BLaER1 treated with 17β-estradiol and CSF1 and Interleukin-3, amounts not matched to agents 10 nM and 100 nM (cell line): ENCODE data around the gene LORICRIN.
A peak's percentile ranks its signal among the peaks of the same experiment; 100 is the strongest.
"Not testable (repeated sequence)": the region's sequence is repeated elsewhere in the genome, so short reads cannot be mapped to it uniquely, and the experiment has no call there.

ENCODE experiments used
- H3K27ac ChIP-seq, 11 experiments: shearing (Covaris generic); formaldehyde crosslinking; 2 replicates each; pipeline ENCODE4 v1.8.1; 2022
- H3K27me3 ChIP-seq, 11 experiments: shearing (Covaris generic); formaldehyde crosslinking; 2 replicates each; pipeline ENCODE4 v1.8.1; 2022
- H3K36me3 ChIP-seq, 11 experiments: shearing (Covaris generic); formaldehyde crosslinking; 2 replicates each; pipeline ENCODE4 v1.8.1; 2022
- H3K4me1 ChIP-seq, 10 experiments: shearing (Covaris generic); formaldehyde crosslinking; 2 replicates each; pipeline ENCODE4 v1.8.1; 2022
- H3K4me2 ChIP-seq, 11 experiments: shearing (Covaris generic); formaldehyde crosslinking; 2 replicates each; pipeline ENCODE4 v1.8.1; 2022
- H3K4me3 ChIP-seq, 10 experiments: shearing (Covaris generic); formaldehyde crosslinking; 2 replicates each; pipeline ENCODE4 v1.8.1; 2022
- H3K9ac ChIP-seq, 11 experiments: shearing (Covaris generic); formaldehyde crosslinking; 2 replicates each; pipeline ENCODE4 v1.8.1; 2022
- H3K9me3 ChIP-seq, 11 experiments: shearing (Covaris generic); formaldehyde crosslinking; replicated peaks in 1 of 11; 2 replicates each; pipeline ENCODE4 v1.8.1; 2022
- H4K20me1 ChIP-seq, 11 experiments: shearing (Covaris generic); formaldehyde crosslinking; 2 replicates each; pipeline ENCODE4 v1.8.1; 2022
- Cebpa-rat ChIP-seq, 11 experiments: shearing (Covaris generic); IDR thresholded peaks; 2 replicates each; pipeline ENCODE4 v1.8.1; 2022

Gene LORICRIN

DNA sequence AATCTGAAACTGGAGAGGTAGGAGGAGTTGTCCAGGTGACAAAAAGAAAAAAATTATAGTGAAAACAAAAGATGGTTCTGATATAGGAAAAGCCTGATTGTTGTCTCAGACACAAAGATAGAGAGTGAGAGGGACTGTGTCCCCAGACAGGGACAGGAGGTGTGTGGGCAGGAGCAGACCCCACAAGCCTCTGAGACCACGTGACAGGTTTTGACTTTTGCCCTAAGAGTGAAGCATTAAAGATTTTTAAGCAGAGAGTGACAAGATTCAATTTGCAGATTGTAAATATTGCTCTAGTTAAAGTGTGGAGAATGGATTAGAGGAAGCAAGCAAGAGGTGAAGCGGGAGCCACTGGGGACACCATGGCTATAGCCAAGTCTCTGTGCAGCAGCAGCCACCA is 31.7 kb upstream of the LORICRIN start:
- Histone ChIP-seq H4K20me1 (no peaks in the 10 kb centered on the region), H3K4me2 (no peak overlapping the region), H3K27me3 (no peaks in the 10 kb centered on the region), H3K4me3 (no peak overlapping the region), H3K4me1 (peaks cover 0 to 22% (median 5%) of the 10 kb centered on the region in 10 experiments; a peak in 13 of 20 replicates), H3K27ac (no peak overlapping the region), H3K9me3 (no peaks in the 10 kb centered on the region), H3K9ac (no peak overlapping the region), H3K36me3 (no peaks in the 10 kb centered on the region)
- TF ChIP-seq Cebpa-rat (IDR thresholded peaks at IDR 0.05), result no peak

DNA sequence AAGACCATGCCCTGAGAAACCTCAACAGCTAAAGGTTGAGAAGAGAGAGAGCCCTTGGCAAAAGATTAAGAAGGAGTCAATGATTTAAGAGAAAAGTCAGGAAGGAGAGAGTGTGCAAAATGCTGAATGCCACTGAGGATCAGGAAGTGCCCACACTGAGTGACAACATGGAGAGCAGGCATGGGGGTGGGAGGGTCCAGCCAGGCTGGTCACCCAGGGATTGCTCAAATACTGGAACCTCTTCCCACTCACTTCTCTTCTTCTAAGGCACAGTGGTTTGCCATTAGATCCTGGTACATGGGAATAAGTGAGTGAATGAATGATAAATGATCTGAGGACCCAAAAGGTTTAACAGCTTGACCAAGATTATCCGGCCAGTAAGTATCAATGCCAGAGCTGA is 31.0 kb upstream of the LORICRIN start:
- Histone ChIP-seq H3K4me2 (no peak overlapping the region), H3K4me1 (peaks cover 0 to 29% (median 4%) of the 10 kb centered on the region in 10 experiments; a peak in 10 of 20 replicates), H3K36me3 (no peaks in the 10 kb centered on the region), H3K27me3 (no peaks in the 10 kb centered on the region), H3K9me3 (no peaks in the 10 kb centered on the region), H4K20me1 (no peaks in the 10 kb centered on the region), H3K9ac (no peak overlapping the region), H3K4me3 (no peak overlapping the region), H3K27ac (no peak overlapping the region)
- TF ChIP-seq Cebpa-rat (IDR thresholded peaks at IDR 0.05), result no peak

DNA sequence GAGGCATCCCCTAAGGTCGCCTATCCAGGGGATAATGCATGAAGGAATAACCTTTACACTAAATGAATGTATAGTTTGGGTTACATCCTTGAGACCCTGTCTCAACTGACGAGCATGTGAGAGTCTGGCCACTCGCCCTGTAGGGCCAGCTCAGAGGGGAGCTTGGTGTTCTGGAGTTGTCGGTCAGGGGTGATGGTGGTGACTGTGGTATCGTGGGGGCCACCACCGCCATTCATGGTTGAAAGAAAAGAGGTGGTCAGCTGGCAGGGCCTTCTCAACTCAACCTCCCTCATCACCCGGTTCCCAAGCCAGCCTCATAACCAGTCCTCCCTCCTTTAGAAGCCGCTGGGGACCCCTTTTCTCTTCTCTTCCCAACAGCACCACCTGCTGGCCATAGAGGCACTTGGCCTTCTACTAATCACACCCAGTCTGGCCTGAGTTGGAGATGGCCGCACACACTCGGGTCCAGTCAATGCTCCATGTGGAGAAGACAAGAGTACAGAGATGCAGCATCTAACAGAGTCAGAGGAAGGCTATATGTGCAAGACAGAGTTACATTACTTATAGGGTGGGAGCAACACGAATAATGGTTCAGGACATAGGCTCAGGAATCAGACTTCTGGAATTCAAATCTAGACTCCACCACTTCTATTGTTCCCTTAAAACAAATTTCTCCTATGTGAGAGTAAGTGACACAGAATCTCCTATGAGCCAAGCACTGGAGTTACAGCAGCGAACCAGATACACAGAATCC is 30.2 kb upstream of the LORICRIN start:
- not testable (repeated sequence) for H3K9ac ChIP-seq, H3K27me3 ChIP-seq, H4K20me1 ChIP-seq, H3K27ac ChIP-seq, H3K36me3 ChIP-seq, H3K4me3 ChIP-seq, H3K4me2 ChIP-seq, H3K9me3 ChIP-seq
- H3K4me1 ChIP-seq, result peaks cover 0 to 34% (median 4%) of the 10 kb centered on the region in 10 experiments; a peak in 10 of 20 replicates

DNA sequence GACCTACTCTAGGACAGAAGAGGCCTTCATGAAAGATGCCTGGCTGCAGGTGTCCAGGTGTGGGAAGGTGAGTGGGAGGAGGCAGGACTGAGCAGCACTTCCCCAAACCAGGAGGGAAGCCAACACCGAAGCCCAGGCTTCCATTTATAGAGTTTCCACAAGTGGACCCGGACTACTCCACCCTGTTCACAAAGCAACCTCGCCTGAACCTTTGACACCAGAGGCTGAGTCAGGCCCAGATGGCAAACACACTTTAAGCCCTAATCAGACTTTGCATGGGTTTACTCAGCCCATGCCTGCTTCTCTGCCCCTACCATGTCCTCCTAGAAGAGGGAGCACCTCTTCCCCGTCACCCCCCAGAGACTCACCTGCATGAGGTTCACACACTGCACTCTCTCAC is 28.1 kb upstream of the LORICRIN start:
- no peaks in the 10 kb centered on the region for H3K9me3 ChIP-seq
- TF ChIP-seq Cebpa-rat (IDR thresholded peaks at IDR 0.05), result no peak
- H3K4me3 ChIP-seq, result no peak overlapping the region
- H3K27ac ChIP-seq, result peak overlapping the region in 1 of 11 experiments; percentile 6; a peak in 1 of 22 replicates
- no peaks in the 10 kb centered on the region for H4K20me1 ChIP-seq
- peak overlapping the region in 5 of 11 experiments; percentile 44 to 82 (median 70); a peak in 10 of 22 replicates for H3K4me2 ChIP-seq
- H3K9ac ChIP-seq, result no peak overlapping the region
- no peaks in the 10 kb centered on the region for H3K27me3 ChIP-seq
- H3K4me1 ChIP-seq, result peaks cover 0 to 34% (median 4%) of the 10 kb centered on the region in 10 experiments; a peak in 10 of 20 replicates
- H3K36me3 ChIP-seq, result no peaks in the 10 kb centered on the region

DNA sequence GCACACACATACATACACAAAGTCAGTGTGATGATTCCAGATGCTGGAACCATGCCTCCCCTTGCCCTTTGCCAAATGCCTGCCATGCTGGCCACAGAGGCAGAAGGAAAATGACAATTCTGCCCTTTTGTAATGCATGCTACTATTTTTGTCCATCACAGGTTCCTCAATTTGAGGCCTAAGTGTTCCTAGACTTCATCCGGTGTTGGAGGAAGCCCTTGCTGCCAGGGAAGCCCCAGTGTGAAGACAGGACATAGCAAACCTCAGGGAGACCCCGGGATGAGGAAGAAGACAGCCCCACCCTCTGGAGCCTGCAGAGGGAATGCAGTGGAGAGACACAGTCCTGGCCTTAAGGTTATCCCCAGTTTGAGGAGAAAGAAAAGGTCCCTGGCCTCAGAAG is 27.7 kb upstream of the LORICRIN start:
- Histone ChIP-seq H3K9me3 (no peaks in the 10 kb centered on the region), H3K36me3 (no peaks in the 10 kb centered on the region), H3K4me1 (peaks cover 0 to 34% (median 4%) of the 10 kb centered on the region in 10 experiments; a peak in 10 of 20 replicates), H3K9ac (no peak overlapping the region), H4K20me1 (no peaks in the 10 kb centered on the region), H3K27me3 (no peaks in the 10 kb centered on the region), H3K4me3 (no peak overlapping the region), H3K4me2 (peak overlapping the region in 5 of 11 experiments; percentile 44 to 82 (median 70); a peak in 10 of 22 replicates), H3K27ac (peak overlapping the region in 1 of 11 experiments; percentile 6; a peak in 1 of 22 replicates)
- TF ChIP-seq Cebpa-rat (IDR thresholded peaks at IDR 0.05), result no peak

DNA sequence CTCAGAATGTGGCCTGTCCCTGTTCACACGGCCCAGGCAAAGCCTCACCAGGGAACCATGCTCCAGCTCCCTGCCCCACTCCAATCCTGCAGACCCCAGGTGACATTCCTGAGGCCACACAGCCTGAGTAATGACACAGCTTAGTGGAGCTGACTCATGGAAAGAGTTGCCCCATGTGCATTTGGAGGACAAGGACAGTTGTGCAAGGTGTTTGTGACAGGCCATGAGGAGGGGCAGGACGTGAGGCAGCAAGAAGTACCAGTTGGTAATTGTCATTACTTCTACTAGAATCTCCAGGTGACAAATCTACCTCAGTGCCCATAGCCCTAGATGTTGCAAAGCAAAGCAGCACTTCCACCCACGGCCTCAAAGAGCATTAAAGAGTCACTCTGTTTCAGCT is 26.9 kb upstream of the LORICRIN start:
- H3K36me3 ChIP-seq, result no peaks in the 10 kb centered on the region
- no peak for TF ChIP-seq Cebpa-rat (IDR thresholded peaks at IDR 0.05)
- H3K27ac ChIP-seq, result no peak overlapping the region
- no peaks in the 10 kb centered on the region for H3K27me3 ChIP-seq
- no peak overlapping the region for H3K4me3 ChIP-seq
- peak overlapping the region in 4 of 11 experiments; percentile 59 to 82 (median 70); a peak in 7 of 22 replicates for H3K4me2 ChIP-seq
- peaks cover 0 to 34% (median 4%) of the 10 kb centered on the region in 10 experiments; a peak in 10 of 20 replicates for H3K4me1 ChIP-seq
- H3K9me3 ChIP-seq, result no peaks in the 10 kb centered on the region
- no peak overlapping the region for H3K9ac ChIP-seq
- H4K20me1 ChIP-seq, result no peaks in the 10 kb centered on the region

DNA sequence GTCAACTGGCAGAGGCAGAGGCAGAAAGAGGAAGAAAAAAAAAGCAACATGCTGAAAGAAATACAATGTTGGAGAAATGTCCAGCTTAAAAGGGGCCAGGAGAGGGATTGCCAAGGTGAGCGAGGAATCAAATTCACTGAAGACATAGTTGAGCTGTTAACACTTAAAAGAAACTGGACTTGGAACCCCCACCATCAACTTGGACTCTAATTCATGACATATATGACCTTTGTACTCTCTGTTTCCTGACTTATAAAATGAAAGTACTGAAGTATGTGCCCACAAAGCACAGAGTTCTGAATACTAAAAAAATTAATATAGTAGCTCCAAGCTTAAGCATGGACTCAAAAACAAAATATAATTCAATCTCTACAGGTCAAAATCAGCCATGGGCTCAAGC is 26.0 kb upstream of the LORICRIN start:
- Histone ChIP-seq H3K27me3 (no peaks in the 10 kb centered on the region), H3K4me3 (no peak overlapping the region), H3K36me3 (no peaks in the 10 kb centered on the region), H3K4me2 (peak overlapping the region in 3 of 11 experiments; percentile 36 to 82 (median 70); a peak in 6 of 22 replicates), H3K27ac (no peak overlapping the region; a peak in 1 of 22 replicates), H3K4me1 (peaks cover 0 to 34% (median 4%) of the 10 kb centered on the region in 10 experiments; a peak in 10 of 20 replicates), H3K9ac (no peak overlapping the region), H3K9me3 (no peaks in the 10 kb centered on the region), H4K20me1 (no peaks in the 10 kb centered on the region; a peak in 1 of 22 replicates)
- TF ChIP-seq Cebpa-rat (IDR thresholded peaks at IDR 0.05), result no peak

DNA sequence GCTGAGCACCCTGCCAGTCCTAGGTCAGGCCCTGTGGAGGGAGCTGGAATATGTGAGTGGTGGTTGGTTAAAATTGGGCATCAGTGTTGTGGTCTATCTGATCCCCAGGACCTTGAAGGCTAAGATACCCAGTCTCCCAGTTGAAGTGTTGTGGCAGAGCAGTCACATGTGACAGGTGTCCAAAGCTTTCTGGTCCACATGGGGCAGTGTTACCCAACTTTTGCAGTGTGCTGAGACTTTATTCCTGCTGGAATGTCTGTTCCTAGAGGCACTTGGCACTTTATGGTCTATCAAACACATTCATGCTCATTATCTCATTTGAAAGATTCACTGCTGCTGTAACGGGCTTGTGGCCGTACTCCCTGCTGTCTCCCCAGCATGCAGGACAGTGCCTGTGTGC is 21.0 kb upstream of the LORICRIN start:
- H3K9ac ChIP-seq, result no peak overlapping the region
- H3K9me3 ChIP-seq, result no peaks in the 10 kb centered on the region
- H3K27me3 ChIP-seq, result no peaks in the 10 kb centered on the region
- H3K27ac ChIP-seq, result no peak overlapping the region
- H3K4me3 ChIP-seq, result no peak overlapping the region
- peaks cover 0 to 5% (median 0%) of the 10 kb centered on the region in 10 experiments; a peak in 5 of 20 replicates for H3K4me1 ChIP-seq
- H4K20me1 ChIP-seq, result no peaks in the 10 kb centered on the region; a peak in 1 of 22 replicates
- no peak for TF ChIP-seq Cebpa-rat (IDR thresholded peaks at IDR 0.05)
- H3K4me2 ChIP-seq, result no peak overlapping the region
- no peaks in the 10 kb centered on the region for H3K36me3 ChIP-seq

DNA sequence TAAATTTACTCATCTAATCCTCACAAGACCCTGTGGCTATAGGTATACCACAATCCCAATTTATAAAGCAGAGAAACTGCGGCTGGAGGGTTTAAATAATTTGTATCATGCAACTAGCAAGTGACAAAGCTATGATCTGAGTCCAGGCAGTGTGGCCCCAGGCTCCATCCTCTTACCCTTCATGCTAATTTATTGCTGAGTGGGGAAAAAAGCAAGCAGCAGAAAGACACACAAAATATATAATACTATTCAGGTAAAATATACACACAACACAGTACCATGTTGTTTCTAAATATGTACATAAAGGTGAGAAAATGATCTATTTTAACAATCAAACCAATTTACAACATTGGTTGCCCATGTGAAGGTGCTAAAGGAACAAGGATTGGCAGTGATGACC is 17.3 kb upstream of the LORICRIN start:
- Histone ChIP-seq H3K4me1 (no peaks in the 10 kb centered on the region), H3K27me3 (no peaks in the 10 kb centered on the region), H3K27ac (no peak overlapping the region), H3K36me3 (no peaks in the 10 kb centered on the region), H3K9me3 (peaks cover 0 to 14% (median 0%) of the 10 kb centered on the region in 11 experiments; a peak in 5 of 22 replicates), H4K20me1 (no peaks in the 10 kb centered on the region; a peak in 1 of 22 replicates), H3K9ac (no peak overlapping the region), H3K4me2 (no peak overlapping the region), H3K4me3 (no peak overlapping the region)
- no peak for TF ChIP-seq Cebpa-rat (IDR thresholded peaks at IDR 0.05)
